Fibroblast of pulmonary artery (primary cell): ENCODE data around the gene CDH23.

Experiments used
- DNase-seq: peaks from one replicate; pipeline ENCODE4 v3.0.0-alpha.2; 2010; ENCODE audit warnings: low read depth
- H3K4me3 ChIP-seq: replicated peaks from 2 replicates; pipeline ENCODE4 v1.5.1; 2011; ENCODE audit warnings: low read depth, mild to moderate bottlenecking, control low read depth, low read length, moderate library complexity
- CTCF ChIP-seq: IDR thresholded peaks from 2 replicates; pipeline ENCODE4 v1.5.1; 2011; ENCODE audit warnings: mild to moderate bottlenecking, control low read depth, low read length, inconsistent platforms; ENCODE audit errors: missing control alignments

The CDH23 gene

DNA sequence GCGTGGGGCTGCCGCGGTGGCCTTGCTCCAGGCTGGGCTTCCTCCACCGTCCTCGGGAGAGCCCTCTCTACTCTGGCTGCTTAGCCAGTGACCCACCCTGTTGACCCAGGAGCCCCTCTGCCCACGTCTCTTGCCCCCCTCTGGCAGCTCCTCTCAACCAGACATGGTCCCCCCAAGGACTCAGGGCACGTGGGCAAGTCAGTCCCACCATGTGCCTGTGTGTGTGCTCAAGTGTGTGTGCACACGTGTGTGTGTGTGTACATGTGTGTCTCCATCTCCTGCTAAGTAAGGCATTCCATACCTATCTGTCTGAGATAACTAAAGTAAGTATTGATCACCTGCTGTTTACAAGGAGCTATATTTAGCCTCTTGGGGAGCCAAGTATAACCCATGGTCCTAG is 221.9 kb downstream of the CDH23 start:
- no peak overlapping the region for H3K4me3 ChIP-seq
- no peak for TF ChIP-seq CTCF
- DNase-seq = no peak

DNA sequence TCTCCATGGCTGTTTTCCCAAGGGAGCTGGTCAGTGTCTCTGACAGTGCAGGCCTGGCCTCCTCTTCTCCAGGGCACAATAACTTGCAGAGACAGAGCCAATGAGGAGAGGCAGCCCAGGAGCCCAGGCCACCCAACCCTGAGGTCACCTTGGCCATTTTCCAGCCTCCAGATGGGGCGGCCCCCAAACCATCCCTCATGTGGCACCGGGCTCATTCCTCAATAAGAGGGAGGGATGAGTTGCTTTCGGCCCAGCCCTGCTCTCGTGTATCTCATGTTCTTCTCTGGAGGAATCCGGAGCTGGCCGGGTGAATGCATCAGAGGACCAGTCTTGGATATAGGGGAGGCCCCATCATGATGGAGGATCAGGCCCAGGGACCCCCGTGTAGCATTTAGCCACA is 223.9 kb downstream of the CDH23 start:
- TF ChIP-seq CTCF = no peak
- no peak for DNase-seq
- H3K4me3 ChIP-seq = no peak overlapping the region

DNA sequence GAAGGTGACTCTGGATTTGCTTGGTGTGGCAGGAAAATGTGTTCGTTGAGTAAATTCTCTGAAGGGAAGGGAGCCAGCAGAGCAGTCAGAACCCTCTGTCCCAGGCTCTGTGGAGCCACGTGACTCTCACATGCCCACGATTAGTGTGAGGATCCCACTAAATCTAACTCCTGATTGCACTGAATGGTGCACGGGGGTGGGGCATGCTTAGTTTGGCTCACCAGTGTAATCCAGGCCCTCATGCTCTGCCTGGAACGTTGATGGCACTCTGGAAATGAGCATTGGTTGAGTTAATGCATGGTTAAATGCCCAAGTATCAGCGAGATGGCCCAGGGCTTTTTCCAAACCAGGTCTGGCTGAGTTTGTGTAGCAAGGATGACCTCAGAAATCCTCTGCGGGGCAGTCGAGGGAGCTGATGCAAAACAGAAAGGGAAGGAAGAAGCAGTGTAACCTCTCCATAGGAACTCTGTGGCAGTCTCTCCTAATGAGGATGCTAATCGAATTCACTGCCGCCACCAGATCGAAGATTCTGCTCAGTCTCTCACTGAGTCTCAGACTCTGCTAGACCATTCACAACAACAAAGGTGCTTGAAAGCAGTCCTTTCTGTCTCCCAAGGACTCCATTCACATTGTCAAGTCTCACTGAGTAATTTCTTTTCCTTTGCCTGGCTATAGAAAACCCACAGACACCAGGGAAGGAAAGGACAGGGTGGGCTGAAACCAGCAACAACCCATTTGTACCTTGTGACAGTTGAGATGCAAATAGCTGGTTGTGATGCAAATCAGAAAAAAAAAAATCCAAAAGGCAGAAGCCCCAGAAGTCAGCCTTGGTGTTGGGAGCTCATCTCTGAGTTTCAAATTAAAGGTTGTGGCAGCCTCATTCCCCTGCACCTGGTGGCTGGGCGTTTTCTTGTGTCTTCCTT is 224.8 kb downstream of the CDH23 start:
- no peak for TF ChIP-seq CTCF
- no peak overlapping the region for H3K4me3 ChIP-seq

DNA sequence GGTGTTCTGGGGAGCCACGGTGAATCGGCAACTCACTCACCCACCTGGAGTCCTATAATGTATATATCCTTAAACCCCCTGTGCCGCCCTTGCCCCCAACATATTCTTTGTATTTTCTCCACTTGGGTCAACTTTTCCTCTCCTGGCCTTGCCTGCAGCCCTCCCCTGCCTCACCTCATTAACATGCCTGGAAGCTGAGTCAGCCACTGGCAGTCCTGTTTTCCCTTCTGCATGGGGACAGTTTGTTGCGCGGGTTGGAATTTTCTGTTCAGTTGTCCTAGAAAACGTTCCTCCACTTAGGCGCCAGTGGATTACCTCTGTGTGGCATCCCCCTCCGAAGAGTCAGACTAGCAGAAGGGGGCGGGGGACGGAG is 225.4 kb downstream of the CDH23 start:
- no peak overlapping the region for H3K4me3 ChIP-seq
- peak; percentile 11 for DNase-seq
- no peak for TF ChIP-seq CTCF

More for the DNA sequence above, 224.8 kb downstream of the CDH23 start:
- no peak for DNase-seq

DNA sequence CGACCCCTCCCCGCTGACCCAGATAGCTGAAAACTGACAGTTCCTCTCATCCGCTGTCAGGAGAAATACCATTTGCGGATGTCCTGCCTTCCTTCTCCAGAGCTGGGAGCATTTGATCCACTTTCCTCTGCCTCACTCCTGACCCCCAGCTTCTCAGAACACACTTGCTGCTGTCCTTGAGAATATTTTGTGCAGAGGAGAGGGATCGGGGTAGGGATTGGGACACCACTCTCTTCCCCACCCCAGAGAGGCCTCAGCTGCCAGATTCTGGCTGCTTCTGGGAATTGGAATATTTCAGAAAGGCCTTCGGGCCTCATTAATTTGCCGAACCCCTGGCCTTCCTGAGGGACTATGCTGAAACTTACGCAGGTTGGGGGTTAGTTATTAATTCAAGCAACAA is 225.9 kb downstream of the CDH23 start:
- no peak for TF ChIP-seq CTCF
- DNase-seq = no peak
- H3K4me3 ChIP-seq = no peak overlapping the region

DNA sequence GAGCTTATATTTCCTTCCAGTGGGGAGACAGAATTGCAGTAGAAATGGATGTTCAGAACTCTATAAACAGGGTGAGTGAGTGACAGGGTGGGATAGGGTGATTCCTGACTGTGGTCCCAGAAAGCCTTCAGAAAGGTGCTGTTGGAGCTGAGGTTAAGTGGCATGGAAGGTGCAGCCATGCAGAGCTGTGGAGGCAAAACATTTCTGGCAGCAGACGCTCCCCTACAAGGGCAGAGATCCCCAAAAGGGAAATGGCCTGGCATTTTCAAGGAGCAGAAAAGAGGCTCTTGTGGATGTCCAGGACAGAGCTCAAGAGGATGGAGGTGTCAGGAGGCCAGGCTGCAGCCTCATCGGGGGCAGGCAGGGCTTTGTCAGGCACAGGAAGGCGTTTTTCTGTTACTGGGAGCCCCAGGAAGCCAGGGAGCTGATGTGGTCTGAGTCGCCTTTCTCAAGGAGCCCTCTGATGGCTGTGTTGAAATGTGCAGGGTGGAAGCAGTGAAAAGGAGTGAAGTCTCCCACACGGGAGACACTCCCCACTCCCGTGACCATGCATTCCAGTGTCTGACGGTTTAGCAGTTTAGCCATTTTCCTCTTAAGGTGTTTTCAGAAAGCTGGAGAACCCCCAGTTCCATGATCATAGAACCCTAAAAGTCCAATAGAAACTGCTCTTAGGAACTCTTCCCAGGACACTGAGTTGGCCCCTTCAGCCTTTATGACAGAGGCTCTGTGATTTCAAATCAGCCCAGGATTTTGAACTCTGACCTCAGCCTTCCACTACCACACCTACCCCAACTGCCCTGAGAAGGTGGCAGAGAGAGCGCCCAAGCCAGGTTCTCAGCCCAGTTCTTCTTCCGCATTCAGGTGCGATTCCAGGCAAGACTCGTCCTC is 226.6 kb downstream of the CDH23 start:
- TF ChIP-seq CTCF = peak; percentile 26
- DNase-seq = peak; percentile 23
- H3K4me3 ChIP-seq = no peak overlapping the region
